ENCODE data around the gene C10orf67. TPM values are rescaled to one million over a fixed set of nuclear protein-coding genes. Genes with fewer than 3 reads are reported as not detected.

The C10orf67 gene
- total RNA-seq, 2 donors from 2014 or later: not detected

DNA sequence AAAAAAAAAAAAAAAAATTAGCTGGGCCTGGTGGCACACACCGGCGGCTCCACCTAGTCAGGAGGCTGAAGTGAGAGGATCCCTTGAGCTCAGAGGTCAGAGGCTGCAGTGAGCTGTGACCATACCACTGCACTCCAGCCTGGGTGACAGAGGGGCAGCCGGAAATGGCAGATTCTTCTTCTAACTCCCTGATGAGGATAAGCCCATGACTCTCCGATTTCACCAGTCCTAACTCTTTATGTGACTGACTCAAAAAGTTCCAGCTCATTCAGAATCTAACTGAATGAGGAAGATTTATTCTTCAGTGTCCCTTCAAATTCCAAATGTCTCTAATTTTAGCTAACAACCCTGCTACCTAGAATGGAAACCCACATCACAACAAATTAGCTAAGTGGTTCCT is 4.2 kb downstream of the C10orf67 start:
- H3K27me3 ChIP-seq: no peaks in the 10 kb centered on the region
- H3K4me3 ChIP-seq: no peak overlapping the region
- H3K4me1 ChIP-seq: no peaks in the 10 kb centered on the region
- no peak overlapping the region for H3K9ac ChIP-seq (ENCODE audit: low read depth in 2 of 2, low read length in 2 of 2)
- no peak for TF ChIP-seq CTCF (IDR thresholded peaks at IDR 0.05)
- H3K27ac ChIP-seq: no peak overlapping the region
- intact Hi-C loops (cut with DNase I): no loop called here
- no peaks in the 10 kb centered on the region for H3K36me3 ChIP-seq
- DNase-seq: no peak
- H3K9me3 ChIP-seq: no peaks in the 10 kb centered on the region

DNA sequence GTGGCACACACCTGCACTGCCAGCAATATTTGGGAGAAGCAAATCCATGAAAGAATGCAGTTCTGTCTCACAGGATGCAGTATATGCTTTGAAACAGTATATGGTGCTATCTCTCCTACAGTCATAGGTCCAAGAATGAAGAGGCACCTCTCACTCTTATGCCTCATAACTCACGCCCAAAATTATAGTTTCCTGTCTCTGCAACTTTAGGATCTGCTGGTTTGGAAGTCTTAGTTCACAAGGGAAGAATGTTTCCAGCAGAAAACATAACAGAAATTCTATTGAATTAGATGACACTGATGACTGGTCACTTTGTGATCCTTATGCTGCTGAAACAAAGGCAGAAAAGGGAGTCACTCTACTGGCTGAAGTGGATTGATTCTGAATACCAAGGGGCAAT is 5.7 kb downstream of the C10orf67 start:
- Histone ChIP-seq H3K27me3 (no peaks in the 10 kb centered on the region), H3K36me3 (no peaks in the 10 kb centered on the region)
- intact Hi-C loops (cut with DNase I): no loop called here

DNA sequence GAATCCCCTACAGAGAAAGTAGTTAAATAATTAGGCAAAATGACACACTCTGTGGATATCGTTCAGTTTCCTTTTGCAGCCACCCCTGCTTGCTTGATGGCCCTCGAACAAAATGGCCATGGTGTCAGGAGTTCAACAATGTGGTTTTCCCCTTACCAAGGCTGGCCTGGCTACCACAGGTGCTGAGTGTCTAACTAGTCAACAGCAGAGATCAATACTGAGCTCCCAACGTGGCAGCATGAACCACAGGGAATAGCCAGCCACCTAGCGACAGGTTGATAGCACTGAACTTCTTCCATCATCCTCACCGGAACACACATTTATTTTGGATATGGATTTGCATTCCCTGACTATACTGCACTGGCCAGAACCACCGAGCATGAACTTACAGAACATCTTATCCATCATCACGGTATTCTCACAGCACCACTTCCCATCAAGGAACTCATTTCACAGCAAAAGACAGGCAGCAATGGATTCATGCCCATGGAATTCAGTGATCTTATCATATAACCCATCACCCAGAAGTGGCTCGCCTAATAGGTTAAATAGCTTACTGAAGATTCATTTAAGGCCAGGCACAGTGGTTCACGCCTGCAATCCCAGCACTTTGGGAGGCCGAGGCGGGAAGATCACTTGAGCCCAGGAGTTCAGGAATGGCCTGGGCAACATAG is 6.3 kb downstream of the C10orf67 start:
- DNase-seq: no peak
- no peak overlapping the region for H3K4me3 ChIP-seq
- H3K27me3 ChIP-seq: no peaks in the 10 kb centered on the region
- intact Hi-C loops (cut with DNase I): no loop called here
- H3K36me3 ChIP-seq: no peaks in the 10 kb centered on the region
- H3K9me3 ChIP-seq: no peaks in the 10 kb centered on the region
- H3K4me1 ChIP-seq: no peaks in the 10 kb centered on the region
- H3K9ac ChIP-seq (ENCODE audit: low read depth in 2 of 2, low read length in 2 of 2): no peak overlapping the region
- no peak for TF ChIP-seq CTCF (IDR thresholded peaks at IDR 0.05)
- no peak overlapping the region for H3K27ac ChIP-seq

More for the DNA sequence above, 5.7 kb downstream of the C10orf67 start:
- Histone ChIP-seq H3K4me3 (no peak overlapping the region), H3K4me1 (no peaks in the 10 kb centered on the region), H3K9me3 (no peaks in the 10 kb centered on the region), H3K27ac (no peak overlapping the region), H3K9ac (ENCODE audit: low read depth in 2 of 2, low read length in 2 of 2) (no peak overlapping the region)
- no peak for TF ChIP-seq CTCF (IDR thresholded peaks at IDR 0.05)
- no peak for DNase-seq

- H3K9me3 ChIP-seq: no peaks in the 10 kb centered on the region
- TF ChIP-seq CTCF (IDR thresholded peaks at IDR 0.05): no peak
- intact Hi-C loops (cut with DNase I): no loop called here
- H3K36me3 ChIP-seq: no peaks in the 10 kb centered on the region
- no peaks in the 10 kb centered on the region for H3K4me1 ChIP-seq
- no peaks in the 10 kb centered on the region for H3K27me3 ChIP-seq
- no peak overlapping the region for H3K9ac ChIP-seq (ENCODE audit: low read depth in 2 of 2, low read length in 2 of 2)
- H3K4me3 ChIP-seq: no peak overlapping the region
- no peak overlapping the region for H3K27ac ChIP-seq
- no peak for DNase-seq
Observed at GRCh38 chr10:23337616-23338015, 7.0 kb downstream of the C10orf67 start.

DNA sequence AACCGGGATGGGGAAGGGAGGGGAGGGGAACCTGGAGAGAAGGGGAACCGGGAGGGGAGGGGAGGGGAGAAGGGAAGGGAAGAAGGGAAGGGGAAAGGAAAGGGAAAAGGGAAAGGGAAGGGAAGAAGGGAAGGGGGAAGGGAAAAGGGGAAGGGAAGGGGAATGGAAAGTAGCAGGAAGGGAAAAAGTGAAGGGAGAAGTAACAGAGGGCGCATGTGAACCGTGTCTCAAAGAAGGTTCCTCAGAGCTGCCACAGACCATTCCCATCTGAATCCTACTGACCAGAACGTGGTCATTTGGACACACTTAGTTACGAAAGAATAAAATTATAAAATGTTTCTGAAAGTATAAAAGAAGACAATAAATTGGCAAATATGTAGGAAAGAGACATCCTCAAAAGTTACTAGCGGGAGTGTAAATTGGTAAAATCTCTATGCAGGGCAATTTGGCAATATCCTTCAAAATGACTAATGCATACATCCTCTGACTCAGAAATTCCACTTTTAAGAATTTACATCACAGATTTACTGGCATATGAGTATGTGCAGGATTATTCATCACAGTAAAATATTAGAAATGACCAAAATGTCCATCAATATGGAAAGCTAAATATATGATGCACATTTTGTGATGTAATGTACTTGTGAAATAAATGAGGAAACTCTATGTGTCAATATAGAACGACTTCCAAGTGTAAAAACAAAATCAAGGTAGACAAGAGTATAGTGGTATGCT is 12.9 kb downstream of the C10orf67 start:
- no peak for DNase-seq
- no peak for TF ChIP-seq CTCF (IDR thresholded peaks at IDR 0.05)
- Histone ChIP-seq H3K27me3 (no peaks in the 10 kb centered on the region), H3K4me3 (no peak overlapping the region), H3K9ac (ENCODE audit: low read depth in 2 of 2, low read length in 2 of 2) (no peak overlapping the region), H3K36me3 (no peaks in the 10 kb centered on the region), H3K27ac (no peak overlapping the region), H3K4me1 (no peaks in the 10 kb centered on the region), H3K9me3 (no peaks in the 10 kb centered on the region)
- intact Hi-C loops (cut with DNase I): no loop called here

All from colonic mucosa (tissue), 4 donors.